Epithelial cell of esophagus (primary cell): ENCODE results near the gene KCNQ2.

Experiments
- DNase-seq: peaks from one replicate; pipeline ENCODE4 v3.0.0; 2010; ENCODE audit warnings: low read depth
- H3K4me3 ChIP-seq: 2 replicates; pipeline ENCODE4 v1.5.1; 2011; ENCODE audit warnings: mild to moderate bottlenecking, low read length, control low read depth
- CTCF ChIP-seq: IDR thresholded peaks from 2 replicates; pipeline ENCODE4 v1.5.1; 2011; ENCODE audit warnings: low read depth, mild to moderate bottlenecking, low read length, control low read depth, inconsistent platforms; ENCODE audit not compliant: insufficient read depth; ENCODE audit errors: missing control alignments

KCNQ2 gene

GRCh38 chr20:63357921-63358905, 114.2 kb downstream of the KCNQ2 start:
- no peak for DNase-seq
- TF ChIP-seq CTCF, result no peak
- no peak overlapping the region for H3K4me3 ChIP-seq

- H3K4me3 ChIP-seq, result no peak overlapping the region
- TF ChIP-seq CTCF, result no peak
- DNase-seq, result no peak
Observed at GRCh38 chr20:63356931-63357879, 115.2 kb downstream of the KCNQ2 start.

GRCh38 chr20:63356511-63356910, 115.9 kb downstream of the KCNQ2 start:
- H3K4me3 ChIP-seq, result no peak overlapping the region
- TF ChIP-seq CTCF, result no peak
- DNase-seq, result no peak

- H3K4me3 ChIP-seq, result no peak overlapping the region
- no peak for DNase-seq
- TF ChIP-seq CTCF, result no peak
Observed at GRCh38 chr20:63355781-63356295, 116.6 kb downstream of the KCNQ2 start.

GRCh38 chr20:63354636-63355350, 117.7 kb downstream of the KCNQ2 start:
- H3K4me3 ChIP-seq, result no peak overlapping the region
- TF ChIP-seq CTCF, result no peak
- DNase-seq, result no peak

- no peak for TF ChIP-seq CTCF
- no peak for DNase-seq
- no peak overlapping the region for H3K4me3 ChIP-seq
Observed at GRCh38 chr20:63352811-63353221, 119.6 kb downstream of the KCNQ2 start.
